HAP-1 (cell line): ENCODE measurements around the gene PPP1R37.

Source experiments
- DNase-seq, 2 experiments: peaks; one replicate each; pipeline ENCODE4 v3.0.0-alpha.2; 2016 to 2020; ENCODE audit warnings: low spot score in 2 of 2
- H3K27me3 ChIP-seq: fragments of 250-450 bp; sonication (Bioruptor Pico); 2 replicates; pipeline ENCODE4 v1.5.1; 2020; ENCODE audit warnings: low read depth, mild to moderate bottlenecking, moderate library complexity
- H3K36me3 ChIP-seq: fragments of 250-450 bp; sonication (Bioruptor Pico); replicated peaks from 2 replicates; pipeline ENCODE4 v1.5.1; 2020; ENCODE audit warnings: mild to moderate bottlenecking
- H3K4me1 ChIP-seq: fragments of 250-450 bp; sonication (Bioruptor Pico); 2 replicates; pipeline ENCODE4 v1.5.1; 2020; ENCODE audit warnings: mild to moderate bottlenecking
- H3K4me3 ChIP-seq: fragments of 250-450 bp; sonication (Bioruptor Pico); 2 replicates; pipeline ENCODE4 v1.5.1; 2020; ENCODE audit warnings: mild to moderate bottlenecking, moderate library complexity
- H3K9me3 ChIP-seq: fragments of 250-450 bp; sonication (Bioruptor Pico); 2 replicates; pipeline ENCODE4 v1.5.1; 2020; ENCODE audit warnings: mild to moderate bottlenecking, moderate library complexity
- in situ Hi-C: fragments of 300-500 bp; cut with MboI; formaldehyde crosslinking; loops from 3 replicates; pipeline ENCODE4 v1.14.3; 2020; ENCODE audit warnings: low sequenced_read_pairs, inconsistent platforms, mixed read lengths

Gene PPP1R37

DNA sequence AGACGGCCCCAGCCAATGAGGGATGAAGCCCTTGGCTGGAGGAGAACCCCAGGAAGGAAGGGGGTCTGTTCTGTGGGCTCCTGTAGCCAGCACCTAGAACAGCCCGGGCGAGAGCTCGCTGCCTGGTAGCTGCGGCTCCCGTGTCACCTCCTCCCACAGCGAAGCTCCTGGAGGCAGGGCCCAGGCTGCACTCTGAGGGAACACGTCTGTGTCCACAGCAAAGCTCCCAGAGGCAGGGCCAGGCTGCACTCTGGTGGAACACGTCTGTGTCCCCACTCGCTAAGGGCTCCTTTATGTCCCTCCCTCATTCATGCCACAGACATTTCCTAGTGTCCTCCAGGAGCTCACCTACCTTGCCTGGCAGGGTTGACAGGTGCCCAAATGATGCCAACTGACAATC, 76.6 kb downstream of the PPP1R37 start:
- no peaks in the 10 kb centered on the region for H3K9me3 ChIP-seq
- H3K4me3 ChIP-seq = no peak overlapping the region
- DNase-seq = no peak
- peaks cover 3% of the 10 kb centered on the region; the same call in 1 of the 2 replicates for H3K4me1 ChIP-seq
- H3K27me3 ChIP-seq = no peaks in the 10 kb centered on the region
- no peaks in the 10 kb centered on the region for H3K36me3 ChIP-seq
- in situ Hi-C loops = no loop called here

DNA sequence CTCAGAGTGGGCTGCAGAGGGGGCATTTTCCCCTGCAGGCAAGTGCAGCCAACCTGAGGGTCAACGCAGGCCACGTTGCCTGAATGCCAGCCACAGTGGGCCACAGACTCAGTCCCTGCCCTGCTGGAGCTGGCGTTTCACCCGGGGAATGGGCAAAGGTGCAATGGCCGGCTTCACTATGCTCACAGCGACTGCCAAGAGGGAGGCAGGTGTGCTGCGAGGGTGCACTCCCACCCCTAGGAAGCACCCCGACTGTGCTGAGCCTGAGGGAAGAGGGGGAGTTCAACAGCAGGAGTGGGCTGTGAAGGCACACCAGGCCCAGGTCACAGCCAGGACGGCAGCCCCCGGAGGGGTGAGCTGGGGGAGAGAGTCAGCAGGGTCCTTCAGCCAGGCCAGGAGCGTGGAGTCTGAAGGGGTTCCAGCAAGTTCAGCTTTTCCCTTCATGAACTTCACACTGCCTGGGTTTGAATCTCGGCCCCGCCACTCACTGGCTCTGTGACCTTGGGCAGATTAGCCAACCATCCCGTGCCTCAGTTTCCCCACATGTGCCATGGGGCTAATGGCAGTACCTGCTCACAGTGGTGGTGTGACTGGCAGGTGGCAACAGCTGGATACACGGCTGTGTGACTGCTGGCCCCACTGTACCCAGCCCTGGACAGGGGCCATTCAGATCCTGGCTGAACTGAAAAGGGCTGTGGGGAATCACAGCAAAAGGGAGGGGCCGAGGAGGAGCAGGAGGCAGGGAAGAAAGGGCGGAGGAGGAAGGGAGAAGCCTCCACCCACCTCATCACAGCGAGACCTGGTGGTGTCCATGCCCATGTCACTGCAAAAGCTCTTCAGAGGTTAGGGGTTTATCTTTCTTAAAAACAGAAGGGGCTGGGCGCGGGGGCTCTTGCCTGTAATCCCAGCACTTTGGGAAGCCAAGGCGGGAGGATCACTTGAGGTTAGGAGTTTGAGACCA, 77.4 kb downstream of the PPP1R37 start:
- Histone ChIP-seq H3K9me3 (no peaks in the 10 kb centered on the region), H3K36me3 (no peaks in the 10 kb centered on the region), H3K4me3 (no peak overlapping the region), H3K4me1 (peaks cover 3% of the 10 kb centered on the region; the same call in 1 of the 2 replicates), H3K27me3 (no peaks in the 10 kb centered on the region)
- no peak for DNase-seq
- in situ Hi-C loops = no loop called here

DNA sequence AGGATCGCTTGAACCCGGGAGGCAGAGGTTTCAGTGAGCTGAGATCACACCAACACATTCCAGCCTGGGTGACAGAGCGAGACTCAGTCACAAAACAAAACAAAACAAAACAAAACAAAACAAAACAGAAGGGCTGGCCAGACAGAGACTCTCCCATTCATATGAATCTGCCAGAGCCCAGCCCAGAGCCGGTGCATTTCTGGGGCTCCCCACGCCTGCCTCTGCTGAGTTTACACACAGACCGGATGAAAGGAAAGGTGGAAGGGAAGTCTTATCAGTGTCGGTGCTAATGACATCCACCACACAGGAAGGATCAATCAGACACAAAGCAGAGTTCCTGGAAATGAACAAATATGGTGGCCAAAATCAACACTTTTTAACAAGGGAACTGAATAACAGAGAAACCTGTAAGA, 78.2 kb downstream of the PPP1R37 start:
- H3K36me3 ChIP-seq = no peaks in the 10 kb centered on the region
- in situ Hi-C loops = no loop called here
- peaks cover 3% of the 10 kb centered on the region; the same call in 1 of the 2 replicates for H3K4me1 ChIP-seq
- H3K9me3 ChIP-seq = no peaks in the 10 kb centered on the region
- no peak for DNase-seq
- H3K27me3 ChIP-seq = no peaks in the 10 kb centered on the region
- no peak overlapping the region for H3K4me3 ChIP-seq

DNA sequence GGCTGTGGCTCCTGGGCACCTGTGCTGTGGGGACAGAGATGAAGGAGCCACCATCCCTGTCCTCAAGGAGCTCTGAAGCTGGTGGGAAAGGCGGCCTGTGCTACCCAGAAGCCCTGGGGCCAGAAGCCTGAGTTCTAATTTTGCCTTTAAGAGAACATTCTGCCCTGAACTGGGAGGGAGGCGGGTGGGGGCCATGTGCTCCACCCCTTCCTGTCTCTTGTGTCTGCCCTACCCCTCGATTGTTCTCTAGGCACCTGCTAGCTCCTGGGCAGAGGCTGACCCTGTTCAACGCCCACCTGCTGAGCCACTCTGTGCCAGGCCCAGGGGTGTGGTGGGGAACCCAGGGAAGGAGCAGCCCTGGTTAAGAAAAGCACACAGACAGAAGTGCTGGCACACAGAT, 79.2 kb downstream of the PPP1R37 start:
- no peaks in the 10 kb centered on the region for H3K9me3 ChIP-seq
- H3K4me1 ChIP-seq = peaks cover 3% of the 10 kb centered on the region; the same call in 1 of the 2 replicates
- in situ Hi-C loops = no loop called here
- H3K36me3 ChIP-seq = no peaks in the 10 kb centered on the region
- H3K27me3 ChIP-seq = no peaks in the 10 kb centered on the region
- no peak overlapping the region for H3K4me3 ChIP-seq
- no peak for DNase-seq

DNA sequence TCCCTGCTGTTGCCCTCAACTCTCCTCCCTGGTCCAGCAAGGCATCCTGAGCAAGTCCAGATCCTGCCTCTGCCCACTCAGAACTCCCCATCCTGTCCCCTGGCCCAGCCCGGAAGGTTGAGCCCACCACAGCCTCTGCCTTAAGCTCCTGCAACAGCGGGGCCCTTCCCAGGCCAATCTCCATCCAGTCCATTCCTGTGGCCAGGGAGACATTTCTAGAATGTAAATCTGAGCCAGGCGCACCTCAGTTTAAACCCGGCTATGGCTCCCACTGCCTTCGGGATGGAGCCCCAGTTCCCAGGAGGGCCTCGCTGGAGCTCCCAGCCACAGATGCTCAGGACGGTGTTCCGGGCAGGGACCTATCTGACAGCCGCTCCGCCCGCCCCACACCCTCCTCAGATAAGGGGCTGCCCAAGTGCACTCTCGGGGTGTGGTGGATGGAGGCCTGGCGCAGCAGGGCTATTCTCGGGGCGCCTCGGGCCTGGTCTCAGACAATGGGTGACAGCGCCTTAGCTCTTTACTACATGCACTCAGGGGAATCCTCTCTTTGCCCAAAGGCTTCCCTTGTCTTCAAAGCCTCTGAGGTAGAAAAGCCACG, 79.7 kb downstream of the PPP1R37 start:
- DNase-seq = no peak
- in situ Hi-C loops = no loop called here
- Histone ChIP-seq H3K4me1 (peaks cover 3% of the 10 kb centered on the region; the same call in 1 of the 2 replicates), H3K27me3 (no peaks in the 10 kb centered on the region), H3K9me3 (no peaks in the 10 kb centered on the region), H3K4me3 (no peak overlapping the region), H3K36me3 (no peaks in the 10 kb centered on the region)

DNA sequence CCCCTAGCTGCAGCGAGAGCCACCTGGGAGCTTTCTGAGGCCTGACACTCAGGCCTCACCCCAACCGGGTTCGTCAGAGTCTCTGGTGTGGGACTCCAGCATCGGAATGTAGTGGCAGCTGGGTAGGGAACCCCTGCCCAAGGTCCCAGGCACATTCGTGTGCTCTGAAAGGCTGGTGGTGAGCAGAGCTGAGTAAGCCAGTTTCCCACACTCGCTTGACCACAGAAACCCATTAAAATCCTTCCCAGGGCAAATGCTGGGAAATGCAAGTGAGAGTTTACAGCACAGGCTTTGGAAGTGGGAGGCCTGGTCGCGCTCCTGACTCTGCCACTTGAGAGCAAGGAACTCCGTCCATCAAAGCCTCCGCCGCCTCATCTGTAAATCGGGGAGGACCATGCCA, 80.8 kb downstream of the PPP1R37 start:
- H3K4me3 ChIP-seq = no peak overlapping the region
- H3K36me3 ChIP-seq = no peaks in the 10 kb centered on the region
- H3K4me1 ChIP-seq = peaks cover 3% of the 10 kb centered on the region; the same call in 1 of the 2 replicates
- no peaks in the 10 kb centered on the region for H3K9me3 ChIP-seq
- DNase-seq = no peak
- H3K27me3 ChIP-seq = no peaks in the 10 kb centered on the region
- in situ Hi-C loops = no loop called here

DNA sequence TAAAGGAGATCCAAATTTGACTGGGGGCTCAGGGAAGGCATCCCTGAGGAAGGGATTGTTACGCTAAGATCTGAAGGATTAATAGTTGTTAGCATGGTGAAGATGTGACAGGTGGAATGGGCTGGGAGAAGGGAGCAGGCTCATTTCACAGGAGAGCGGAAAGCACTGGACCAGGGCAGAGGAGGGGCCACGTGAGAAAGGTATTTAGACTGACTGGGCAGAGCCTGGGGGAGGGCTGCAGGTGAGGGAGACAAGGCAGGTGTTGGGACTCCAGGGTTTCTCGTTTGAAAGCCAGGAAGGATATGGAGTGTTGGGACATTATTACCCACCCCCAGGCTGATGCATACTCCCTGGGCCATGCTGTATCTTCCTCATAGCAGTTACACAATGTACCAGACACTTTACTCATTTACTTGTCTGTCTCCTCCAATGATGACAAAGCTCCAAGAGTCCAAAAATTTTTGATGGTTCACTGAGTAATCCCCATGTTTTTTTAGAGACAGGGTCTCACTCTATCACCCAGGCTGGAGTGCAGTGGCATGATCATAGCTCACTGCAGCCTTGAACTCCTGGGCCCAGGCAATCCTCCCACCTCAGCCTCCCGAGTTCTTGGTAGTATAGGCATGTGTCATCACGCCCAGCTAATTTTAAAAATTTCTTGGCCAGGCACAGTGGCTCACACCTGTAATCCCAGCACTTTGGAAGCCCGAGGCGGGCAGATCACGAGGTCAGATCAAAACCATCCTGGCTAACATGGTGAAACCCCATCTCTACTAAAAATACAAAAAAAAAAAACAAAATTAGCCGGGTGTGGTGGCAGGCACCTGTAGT, 82.8 kb downstream of the PPP1R37 start:
- no peak for DNase-seq
- no peak overlapping the region for H3K4me3 ChIP-seq
- H3K36me3 ChIP-seq = peaks cover 4% of the 10 kb centered on the region; the same call in 1 of the 2 replicates
- H3K4me1 ChIP-seq = peaks cover 6% of the 10 kb centered on the region
- in situ Hi-C loops = no loop called here
- H3K27me3 ChIP-seq = no peaks in the 10 kb centered on the region
- no peaks in the 10 kb centered on the region for H3K9me3 ChIP-seq

DNA sequence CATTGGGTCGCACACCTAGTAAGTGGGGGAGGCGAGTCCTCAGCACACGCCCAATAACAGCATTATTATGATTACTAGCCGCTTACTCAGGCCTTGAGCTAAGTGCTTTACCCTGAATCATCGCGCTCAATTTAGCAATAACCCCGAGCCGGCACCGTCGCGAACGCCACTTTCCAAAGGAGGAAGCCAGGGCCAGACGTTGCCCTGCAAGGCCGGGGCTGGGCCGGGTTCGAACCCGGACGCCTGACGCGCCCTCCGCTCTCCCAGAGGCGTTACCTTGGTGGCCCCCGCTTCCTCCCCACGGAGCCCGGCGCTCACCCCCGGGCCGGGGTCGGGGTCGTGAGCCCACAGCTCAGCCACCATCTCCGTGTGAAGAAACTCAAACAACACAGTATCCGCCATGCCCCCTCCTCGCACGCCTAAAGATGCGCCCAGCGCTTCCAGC, 84.9 kb downstream of the PPP1R37 start, which contains the start of gene TRAPPC6A:
Gene TRAPPC6A, minus strand, starts transcription at position 421 of the 445 bp plus-strand sequence. Its CDS starts 19 bp downstream, at position 402.
- no peak for DNase-seq
- in situ Hi-C loops = no loop called here
- peaks cover 8% of the 10 kb centered on the region; the same call in 1 of the 2 replicates for H3K36me3 ChIP-seq
- no peaks in the 10 kb centered on the region for H3K27me3 ChIP-seq
- H3K4me1 ChIP-seq = peaks cover 4% of the 10 kb centered on the region
- H3K4me3 ChIP-seq = peak within 1 kb of the TSS; percentile 75
- no peaks in the 10 kb centered on the region for H3K9me3 ChIP-seq

DNA sequence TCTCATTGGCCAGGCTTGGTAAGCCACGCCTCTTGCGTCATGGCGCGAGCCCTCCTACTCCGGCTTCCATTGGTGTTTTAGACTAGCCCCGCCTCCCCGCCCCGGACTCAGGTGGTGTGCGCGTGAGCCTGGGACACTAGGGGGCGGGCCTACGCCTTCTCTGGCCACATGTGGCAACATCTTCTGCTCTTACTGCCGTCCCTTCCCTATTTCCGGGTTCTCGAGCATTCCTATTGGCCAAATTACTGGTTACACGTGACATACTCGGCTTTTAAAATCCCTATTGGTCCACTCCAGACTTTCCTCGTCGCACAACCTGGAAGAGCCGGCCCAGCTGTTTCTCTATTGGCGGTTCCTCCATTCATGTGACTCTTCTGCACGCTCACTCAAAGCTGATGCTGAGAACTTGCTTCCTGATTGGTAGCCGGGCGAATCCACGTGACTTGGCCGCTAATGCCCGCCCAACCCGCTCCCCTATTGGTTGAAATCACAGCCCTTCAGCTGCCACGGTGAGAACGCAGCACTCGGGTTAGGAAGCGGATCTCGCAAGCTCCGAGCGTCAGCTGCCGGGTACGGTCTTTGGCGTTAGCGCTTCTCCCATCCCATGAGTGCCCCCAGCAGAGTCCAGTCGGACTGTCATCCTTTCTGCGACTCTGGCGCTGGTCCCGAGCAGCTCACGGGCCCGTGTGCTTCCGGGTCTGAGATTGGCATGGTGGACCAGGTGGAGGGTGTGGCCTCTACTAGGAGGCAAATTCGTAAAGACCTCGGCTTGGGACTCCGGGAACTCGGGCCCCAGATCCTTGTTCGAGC, 85.5 kb downstream of the PPP1R37 start, which contains the start of gene BLOC1S3:
Gene BLOC1S3, plus strand, starts transcription at position 523 of the 810 bp plus-strand sequence. CDS start 513 bp downstream, outside the sequence.
- H3K36me3 ChIP-seq = peaks cover 8% of the 10 kb centered on the region; the same call in 1 of the 2 replicates
- H3K4me1 ChIP-seq = peaks cover 4% of the 10 kb centered on the region
- no peaks in the 10 kb centered on the region for H3K27me3 ChIP-seq
- DNase-seq = peak; percentile 100
- H3K4me3 ChIP-seq = peak within 1 kb of the TSS; percentile 75
- no peaks in the 10 kb centered on the region for H3K9me3 ChIP-seq
- in situ Hi-C loops = no loop called here

DNA sequence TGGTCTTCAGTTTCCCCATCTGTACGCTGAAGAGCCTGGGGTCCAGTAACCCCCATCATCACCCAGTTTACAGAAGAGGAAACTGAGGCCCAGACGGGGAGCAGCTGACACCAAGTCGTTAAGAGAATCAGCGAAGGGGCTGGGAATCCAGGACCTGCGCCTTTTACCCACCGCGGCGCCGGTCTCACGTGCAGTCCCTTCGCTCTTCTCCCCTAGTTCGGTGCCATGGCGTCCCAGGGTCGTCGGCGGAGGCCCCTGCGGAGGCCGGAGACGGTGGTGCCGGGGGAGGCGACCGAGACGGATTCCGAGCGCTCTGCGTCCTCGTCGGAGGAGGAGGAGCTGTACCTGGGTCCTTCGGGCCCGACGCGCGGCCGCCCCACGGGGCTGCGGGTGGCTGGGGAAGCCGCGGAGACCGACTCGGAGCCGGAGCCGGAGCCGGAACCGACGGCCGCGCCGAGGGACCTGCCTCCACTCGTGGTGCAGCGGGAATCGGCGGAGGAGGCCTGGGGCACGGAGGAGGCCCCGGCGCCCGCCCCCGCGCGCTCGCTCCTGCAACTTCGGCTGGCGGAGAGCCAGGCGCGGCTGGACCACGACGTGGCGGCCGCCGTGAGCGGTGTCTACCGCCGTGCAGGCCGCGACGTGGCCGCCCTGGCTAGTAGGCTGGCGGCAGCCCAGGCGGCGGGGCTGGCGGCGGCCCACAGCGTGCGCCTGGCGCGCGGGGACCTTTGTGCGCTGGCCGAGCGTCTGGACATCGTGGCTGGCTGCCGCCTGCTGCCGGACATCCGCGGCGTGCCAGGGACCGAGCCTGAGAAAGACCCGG, 86.3 kb downstream of the PPP1R37 start:
- Histone ChIP-seq H3K36me3 (peaks cover 8% of the 10 kb centered on the region; the same call in 1 of the 2 replicates), H3K4me3 (peak overlapping the region; percentile 75), H3K4me1 (peaks cover 4% of the 10 kb centered on the region), H3K27me3 (no peaks in the 10 kb centered on the region), H3K9me3 (no peaks in the 10 kb centered on the region)
- DNase-seq = peak in 1 of 2 experiments; percentile 56
- in situ Hi-C loops = no loop called here

DNA sequence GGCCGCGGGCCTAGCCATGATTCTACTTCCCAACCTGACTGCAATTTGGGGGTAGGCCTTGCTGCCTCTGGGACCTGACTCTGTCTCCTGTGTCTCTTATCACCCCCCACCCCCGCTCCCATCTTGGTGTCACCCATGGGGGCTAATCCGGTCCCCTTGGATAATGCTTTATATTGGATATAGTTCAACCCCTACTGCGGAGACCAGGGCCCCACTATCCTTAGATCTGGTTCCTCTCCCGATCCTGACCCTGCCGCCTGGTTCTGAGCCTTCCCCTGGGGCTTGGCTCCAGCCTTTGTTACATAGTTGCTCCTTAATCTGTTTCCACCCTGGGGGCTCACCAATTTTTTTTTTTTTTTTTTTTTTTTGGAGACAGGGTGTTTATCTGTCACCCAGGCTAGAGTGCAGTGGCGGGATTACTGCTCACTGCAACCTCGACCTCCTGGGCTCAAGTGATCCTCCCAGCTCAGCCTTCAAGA, 87.0 kb downstream of the PPP1R37 start:
- no peaks in the 10 kb centered on the region for H3K9me3 ChIP-seq
- H3K27me3 ChIP-seq = no peaks in the 10 kb centered on the region
- DNase-seq = peak in 1 of 2 experiments; percentile 54
- peaks cover 4% of the 10 kb centered on the region for H3K4me1 ChIP-seq
- in situ Hi-C loops = loop anchor here (10.0 kb wide), 1 partner anchor 155 kb away; no protein-coding TSS in a partner anchor
- H3K36me3 ChIP-seq = peaks cover 8% of the 10 kb centered on the region; the same call in 1 of the 2 replicates
- H3K4me3 ChIP-seq = peak overlapping the region; percentile 75
